Osteoblast (primary cell): Measurements from ENCODE around the gene ZNF578. TPM values are rescaled to one million over a fixed set of nuclear protein-coding genes. Genes with fewer than 3 reads are reported as not detected.

Experiments used
- DNase-seq: peaks from one replicate; pipeline ENCODE4 v3.0.0; 2011; ENCODE audit warnings: low spot score, mixed read lengths; ENCODE audit not compliant: insufficient read length; ENCODE audit errors: missing footprints
- H2AFZ ChIP-seq: 2 replicates; pipeline ENCODE4 v1.6.0; 2011; ENCODE audit warnings: mild to moderate bottlenecking, low read length
- H3K27ac ChIP-seq: 2 replicates; pipeline ENCODE4 v1.5.1; 2011; ENCODE audit warnings: mild to moderate bottlenecking, low read depth, low read length, moderate library complexity
- H3K27me3 ChIP-seq: 2 replicates; pipeline ENCODE4 v1.6.0; 2012; ENCODE audit warnings: mild to moderate bottlenecking, control low read depth, inconsistent platforms, low read length, moderate library complexity; ENCODE audit not compliant: insufficient read depth
- H3K36me3 ChIP-seq: 2 replicates; pipeline ENCODE4 v1.5.1; 2011; ENCODE audit warnings: mild to moderate bottlenecking, low read length, control low read depth, moderate library complexity; ENCODE audit not compliant: insufficient read depth
- H3K4me1 ChIP-seq: 2 replicates; pipeline ENCODE4 v1.5.1; 2011; ENCODE audit warnings: mild to moderate bottlenecking, low read length, control low read depth, moderate library complexity; ENCODE audit not compliant: insufficient read depth
- H3K4me2 ChIP-seq: 2 replicates; pipeline ENCODE4 v1.6.0; 2011; ENCODE audit warnings: mild to moderate bottlenecking, low read length; ENCODE audit not compliant: insufficient read depth
- H3K4me3 ChIP-seq: fragments of 200-600 bp; sonication (generic); 3 replicates; pipeline ENCODE4 v1.5.1; 2012; ENCODE audit warnings: mild to moderate bottlenecking, low read length, inconsistent platforms; ENCODE audit not compliant: insufficient read depth
- H3K79me2 ChIP-seq: 2 replicates; pipeline ENCODE4 v1.6.0; 2012; ENCODE audit warnings: mild to moderate bottlenecking, low read length, control low read depth, inconsistent platforms; ENCODE audit not compliant: insufficient read depth
- H3K9me3 ChIP-seq: 2 replicates; pipeline ENCODE4 v1.5.1; 2011; ENCODE audit warnings: low read depth, low read length, control low read depth
- H4K20me1 ChIP-seq: 2 replicates; pipeline ENCODE4 v1.6.0; 2012; ENCODE audit warnings: mild to moderate bottlenecking, low read length, control low read depth; ENCODE audit not compliant: insufficient read depth
- total RNA-seq: library from RNA; depleted of rRNA; stranded (reverse); fragments of >200 nt; gene quantifications from 2 replicates; pipeline ENCODE4 v1.2.3, GENCODE V29; 2012
- TF ChIP-seq, protein P1 (sequence below): IDR thresholded peaks from 2 replicates; pipeline ENCODE4 v1.5.1; 2011; ENCODE audit warnings: mild to moderate bottlenecking, low read depth, low read length, moderate library complexity; ENCODE audit errors: extremely low read depth

Gene ZNF578
- total RNA-seq, 1 donor: 2.5 TPM

DNA sequence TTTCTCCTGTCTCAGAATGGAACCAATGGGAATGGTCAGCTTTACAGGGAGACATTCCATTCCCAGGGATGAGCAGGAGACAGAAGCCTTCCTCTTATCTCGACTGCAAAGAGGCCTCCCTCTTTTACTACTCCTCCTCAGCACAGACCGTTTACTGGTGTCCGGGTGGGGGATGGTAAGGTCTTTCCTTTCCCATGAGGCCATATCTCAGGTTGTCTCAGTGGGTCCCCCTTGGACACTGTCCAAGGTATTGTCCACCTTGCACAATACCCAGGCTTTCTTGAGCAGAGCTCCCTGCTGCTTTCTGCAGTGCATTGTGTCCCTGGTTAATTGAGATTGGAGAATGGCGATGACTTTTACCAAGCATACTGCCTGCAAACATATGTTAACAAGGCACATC lies 66.7 kb downstream of the ZNF578 start:
- TF ChIP-seq, protein P1, sequence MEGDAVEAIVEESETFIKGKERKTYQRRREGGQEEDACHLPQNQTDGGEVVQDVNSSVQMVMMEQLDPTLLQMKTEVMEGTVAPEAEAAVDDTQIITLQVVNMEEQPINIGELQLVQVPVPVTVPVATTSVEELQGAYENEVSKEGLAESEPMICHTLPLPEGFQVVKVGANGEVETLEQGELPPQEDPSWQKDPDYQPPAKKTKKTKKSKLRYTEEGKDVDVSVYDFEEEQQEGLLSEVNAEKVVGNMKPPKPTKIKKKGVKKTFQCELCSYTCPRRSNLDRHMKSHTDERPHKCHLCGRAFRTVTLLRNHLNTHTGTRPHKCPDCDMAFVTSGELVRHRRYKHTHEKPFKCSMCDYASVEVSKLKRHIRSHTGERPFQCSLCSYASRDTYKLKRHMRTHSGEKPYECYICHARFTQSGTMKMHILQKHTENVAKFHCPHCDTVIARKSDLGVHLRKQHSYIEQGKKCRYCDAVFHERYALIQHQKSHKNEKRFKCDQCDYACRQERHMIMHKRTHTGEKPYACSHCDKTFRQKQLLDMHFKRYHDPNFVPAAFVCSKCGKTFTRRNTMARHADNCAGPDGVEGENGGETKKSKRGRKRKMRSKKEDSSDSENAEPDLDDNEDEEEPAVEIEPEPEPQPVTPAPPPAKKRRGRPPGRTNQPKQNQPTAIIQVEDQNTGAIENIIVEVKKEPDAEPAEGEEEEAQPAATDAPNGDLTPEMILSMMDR: no peak
- H3K4me3 ChIP-seq: no peak overlapping the region
- no peak overlapping the region for H3K27ac ChIP-seq
- H4K20me1 ChIP-seq: no peaks in the 10 kb centered on the region
- no peak overlapping the region for H3K4me2 ChIP-seq
- no peaks in the 10 kb centered on the region for H3K27me3 ChIP-seq
- DNase-seq: no peak
- no peaks in the 10 kb centered on the region for H3K4me1 ChIP-seq
- no peak overlapping the region for H2AFZ ChIP-seq
- H3K79me2 ChIP-seq: no peaks in the 10 kb centered on the region
- H3K9me3 ChIP-seq: no peaks in the 10 kb centered on the region
- no peaks in the 10 kb centered on the region for H3K36me3 ChIP-seq

DNA sequence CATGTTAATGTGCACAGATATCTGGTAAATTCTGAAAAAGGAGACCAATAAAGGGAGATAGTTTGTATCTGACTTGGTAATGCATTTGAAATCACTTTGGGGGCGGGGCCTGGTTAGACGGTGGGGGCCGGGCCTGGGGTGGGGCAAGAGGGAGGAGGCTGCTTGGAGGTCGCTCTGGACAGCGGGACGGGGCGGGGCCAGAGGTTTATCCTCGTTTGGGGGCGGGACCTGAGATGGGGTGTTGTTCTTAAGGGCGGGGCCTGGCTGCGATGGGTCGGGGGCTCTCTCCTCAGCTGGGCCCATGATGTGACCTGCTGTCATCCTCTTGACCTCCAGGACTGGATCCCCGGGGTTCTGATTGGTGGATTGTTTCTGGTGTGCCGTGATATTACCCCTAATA lies 69.2 kb downstream of the ZNF578 start:
- Histone ChIP-seq H3K27me3 (no peaks in the 10 kb centered on the region), H3K27ac (no peak overlapping the region), H4K20me1 (no peaks in the 10 kb centered on the region), H3K4me3 (no peak overlapping the region), H3K9me3 (no peaks in the 10 kb centered on the region), H2AFZ (no peak overlapping the region), H3K36me3 (no peaks in the 10 kb centered on the region), H3K79me2 (peaks cover under 1% of the 10 kb centered on the region), H3K4me1 (no peaks in the 10 kb centered on the region), H3K4me2 (no peak overlapping the region)
- TF ChIP-seq, protein P1: no peak
- peak; percentile 15 for DNase-seq

DNA sequence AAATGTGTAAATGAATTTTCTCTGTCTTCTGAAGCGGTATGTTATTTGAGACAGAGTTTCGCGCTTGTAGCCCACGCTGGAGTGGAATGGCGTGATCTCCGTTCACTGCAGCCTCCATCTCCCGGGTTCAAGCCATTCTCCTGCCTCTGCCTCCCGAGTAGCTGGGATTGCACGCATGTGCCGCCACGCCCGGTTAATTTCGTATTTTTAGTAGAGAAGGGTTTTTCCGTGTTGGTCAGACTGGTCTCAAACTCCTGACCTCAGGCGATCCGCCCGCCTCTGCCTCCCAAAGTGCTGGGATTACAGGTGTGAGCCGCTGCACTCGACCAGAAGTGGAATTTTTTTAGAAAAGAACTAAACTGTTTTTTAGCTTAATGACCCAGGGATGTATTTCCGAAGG lies 70.7 kb downstream of the ZNF578 start:
- Histone ChIP-seq H3K27me3 (no peaks in the 10 kb centered on the region), H4K20me1 (no peaks in the 10 kb centered on the region), H3K36me3 (no peaks in the 10 kb centered on the region), H3K9me3 (no peaks in the 10 kb centered on the region), H3K79me2 (peaks cover 16% of the 10 kb centered on the region), H3K27ac (no peak overlapping the region), H3K4me2 (no peak overlapping the region), H3K4me1 (no peaks in the 10 kb centered on the region), H2AFZ (no peak overlapping the region), H3K4me3 (no peak overlapping the region)
- TF ChIP-seq, protein P1: no peak
- no peak for DNase-seq

DNA sequence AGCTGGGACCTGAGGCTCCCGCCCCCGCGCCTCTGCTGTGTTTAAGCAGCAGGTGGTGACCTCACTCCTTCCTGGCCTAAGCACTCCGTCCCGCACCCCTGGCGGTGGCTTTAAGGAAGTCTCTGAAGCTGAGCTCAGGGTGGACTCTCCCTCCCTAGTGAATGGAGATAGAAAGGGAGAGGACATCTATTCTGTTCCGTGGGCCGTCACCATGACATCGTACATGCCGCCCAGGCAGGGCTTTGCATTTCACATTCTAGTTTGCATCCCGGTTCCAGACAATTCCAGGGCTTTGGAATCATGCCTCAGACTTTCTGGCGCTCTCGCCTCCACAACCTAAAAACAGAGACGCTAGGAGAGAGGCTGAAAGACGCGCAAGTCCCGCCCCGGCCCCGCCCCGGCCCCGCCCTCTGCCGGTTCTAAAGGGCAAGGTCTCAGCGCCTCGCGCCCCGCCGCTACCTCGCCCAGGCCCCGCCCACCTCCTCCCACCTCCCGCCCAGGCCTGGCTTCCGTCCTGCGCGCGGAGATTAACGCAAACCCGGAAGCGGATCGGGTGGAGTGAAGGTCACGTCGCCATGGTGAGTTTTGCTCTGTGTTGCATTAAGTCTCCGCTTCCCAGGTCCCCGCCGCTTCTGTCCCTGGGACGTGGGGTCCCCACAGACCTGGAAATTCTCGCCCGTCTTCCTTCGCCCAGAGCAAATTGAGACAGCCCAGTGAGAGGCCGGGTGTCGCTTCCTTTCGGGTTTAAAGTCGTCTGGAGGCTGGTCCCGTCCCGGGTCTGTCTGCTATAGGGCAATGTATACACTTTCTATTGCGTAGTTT lies 74.0 kb downstream of the ZNF578 start, which contains the start of gene ZNF808:
ZNF808 (plus strand) TSS at position 535 of the 822 bp plus-strand sequence. CDS start 15,617 bp downstream, outside the sequence.
- TF ChIP-seq, protein P1: peak; percentile 65
- Histone ChIP-seq H3K4me2 (peak within 1 kb of the TSS; percentile 86), H3K36me3 (no peaks in the 10 kb centered on the region), H3K9me3 (no peaks in the 10 kb centered on the region), H3K4me1 (no peaks in the 10 kb centered on the region), H3K4me3 (peak within 1 kb of the TSS; percentile 97), H3K79me2 (peaks cover 24% of the 10 kb centered on the region), H2AFZ (peak within 1 kb of the TSS; percentile 98), H4K20me1 (no peaks in the 10 kb centered on the region), H3K27ac (peak within 1 kb of the TSS; percentile 84), H3K27me3 (no peaks in the 10 kb centered on the region)
- peak; percentile 96 for DNase-seq
